H1 (cell line): ENCODE results near the gene EXOSC10. TPM values are rescaled to one million over a fixed set of nuclear protein-coding genes. Genes with fewer than 3 reads are reported as not detected.

ENCODE experiments used
- CTCF ChIA-PET: fragments of 300-600 bp; sonication (Branson Sonifier 250); formaldehyde crosslinking; loops from one replicate; lab custom pipeline; 2021; ENCODE audit not compliant: partially characterized antibody; lab: Charles Lee
- POLR2A ChIA-PET: fragments of 300-600 bp; sonication (Branson Sonifier 250); formaldehyde crosslinking; loops from one replicate; lab custom pipeline; 2021; ENCODE audit warnings: inconsistent platforms; ENCODE audit not compliant: partially characterized antibody; lab: Charles Lee
- DNase-seq, 2 experiments: peaks; one replicate each; pipeline versions ENCODE4 v3.0.0 to v3.0.0-alpha.2; 2010 to 2022; ENCODE audit warnings: low spot score in 2 of 2, low read depth in 1 of 2, mixed read lengths in 1 of 2
- FAIRE-seq: peaks from 2 replicates; lab custom pipeline; 2011; peaks lifted over from hg19 to GRCh38; lab: Jason Lieb, UNC
- H2AFZ ChIP-seq: 2 replicates; pipeline ENCODE4 v1.8.1; 2012; ENCODE audit warnings: low read length, inconsistent platforms
- H2AK5ac ChIP-seq: 2 replicates; pipeline ENCODE4 v1.6.1; 2013; ENCODE audit warnings: low read depth, low read length
- H2BK120ac ChIP-seq: replicated peaks from 2 replicates; pipeline ENCODE3; 2013; ENCODE audit warnings: low read depth, low read length, inconsistent platforms
- H2BK12ac ChIP-seq: 2 replicates; pipeline ENCODE4 v1.6.1; 2013; ENCODE audit warnings: low read depth, low read length
- H2BK15ac ChIP-seq: 2 replicates; pipeline ENCODE4 v1.6.1; 2013; ENCODE audit warnings: low read length
- H2BK20ac ChIP-seq: 2 replicates; pipeline ENCODE4 v1.6.1; 2013; ENCODE audit warnings: low read length
- H2BK5ac ChIP-seq: 2 replicates; pipeline ENCODE4 v1.6.1; 2013; ENCODE audit warnings: low read depth, low read length
- H3K14ac ChIP-seq: 2 replicates; pipeline ENCODE4 v1.6.1; 2013; ENCODE audit warnings: inconsistent platforms; ENCODE audit not compliant: insufficient read length
- H3K18ac ChIP-seq: 2 replicates; pipeline ENCODE4 v1.6.1; 2013; ENCODE audit warnings: low read length; ENCODE audit errors: extremely low read depth
- H3K23ac ChIP-seq: 2 replicates; pipeline ENCODE4 v1.6.1; 2013; ENCODE audit warnings: inconsistent platforms; ENCODE audit not compliant: insufficient read length
- H3K23me2 ChIP-seq: 2 replicates; pipeline ENCODE4 v1.6.1; 2013; ENCODE audit warnings: low read depth, low read length
- H3K27ac ChIP-seq: 2 replicates; pipeline ENCODE4 v1.6.1; 2011; ENCODE audit warnings: low read depth, low read length, inconsistent platforms
- H3K27me3 ChIP-seq, 4 experiments: replicated peaks in 1 of 4; 1 replicate in 1 of 4; 2 replicates in 3 of 4; pipeline versions ENCODE4 v1.6.1 to v1.8.1; 2011 to 2013; ENCODE audit warnings: low read length in 3 of 4, mild to moderate bottlenecking in 3 of 4, inconsistent platforms in 2 of 4, mixed read lengths in 2 of 4, moderate library complexity in 1 of 4; ENCODE audit not compliant: control insufficient read depth in 3 of 4, insufficient read depth in 3 of 4; ENCODE audit errors: extremely low read depth in 1 of 4
- H3K36me3 ChIP-seq, 4 experiments: 2 replicates each; pipeline versions ENCODE4 v1.6.1 to v1.8.1; 2011 to 2013; ENCODE audit warnings: mild to moderate bottlenecking in 4 of 4, low read length in 3 of 4, moderate library complexity in 2 of 4, control low read depth in 1 of 4, inconsistent platforms in 1 of 4; ENCODE audit not compliant: insufficient read depth in 4 of 4, control insufficient read depth in 2 of 4
- H3K4ac ChIP-seq: replicated peaks from 2 replicates; pipeline ENCODE3; 2013; ENCODE audit warnings: low read length, low read depth, mixed read lengths, inconsistent platforms; ENCODE audit not compliant: insufficient read length
- H3K4me1 ChIP-seq, 4 experiments: replicated peaks in 1 of 4; 1 replicate in 1 of 4; 2 replicates in 3 of 4; pipeline versions ENCODE4 v1.6.1 to v1.8.1; 2011 to 2013; ENCODE audit warnings: low read length in 3 of 4, inconsistent platforms in 2 of 4, mixed read lengths in 1 of 4; ENCODE audit not compliant: insufficient read depth in 4 of 4, control insufficient read depth in 3 of 4
- H3K4me2 ChIP-seq, 2 experiments: 2 replicates each; pipeline versions ENCODE4 v1.6.1 to v1.8.1; 2011 to 2013; ENCODE audit warnings: low read depth in 2 of 2, low read length in 2 of 2, control low read depth in 1 of 2, inconsistent platforms in 1 of 2, mild to moderate bottlenecking in 1 of 2; ENCODE audit not compliant: insufficient read depth in 1 of 2
- H3K4me3 ChIP-seq, 4 experiments: fragments of 200-600, 300-600 bp in 1 of 4; sonication (generic), shearing (Covaris generic), sonication (Bioruptor Twin) in 1 of 4; 2 replicates each; pipeline versions ENCODE4 v1.5.1 to v1.8.1; 2011 to 2016; ENCODE audit warnings: low read length in 4 of 4, low read depth in 3 of 4, control low read depth in 2 of 4, inconsistent platforms in 2 of 4, mild to moderate bottlenecking in 2 of 4, mixed read lengths in 1 of 4, moderate library complexity in 1 of 4; ENCODE audit not compliant: insufficient read depth in 2 of 4; ENCODE audit errors: extremely low read depth in 1 of 4
- H3K56ac ChIP-seq: replicated peaks from 2 replicates; pipeline ENCODE3; 2013; ENCODE audit warnings: low read depth, mild to moderate bottlenecking, mixed read lengths, low read length, inconsistent platforms; ENCODE audit not compliant: insufficient read length
- H3K79me1 ChIP-seq: 2 replicates; pipeline ENCODE4 v1.6.1; 2013; ENCODE audit warnings: low read depth, low read length, control low read depth
- H3K79me2 ChIP-seq, 2 experiments: 2 replicates each; pipeline versions ENCODE4 v1.6.1 to v1.8.1; 2012 to 2013; ENCODE audit warnings: low read length in 2 of 2, mild to moderate bottlenecking in 2 of 2, inconsistent platforms in 1 of 2; ENCODE audit not compliant: insufficient read depth in 2 of 2, control insufficient read depth in 1 of 2
- H3K9ac ChIP-seq, 4 experiments: replicated peaks in 1 of 4; 1 replicate in 1 of 4; 2 replicates in 3 of 4; pipeline versions ENCODE4 v1.6.1 to v1.8.1; 2011 to 2013; ENCODE audit warnings: low read depth in 3 of 4, low read length in 3 of 4, control low read depth in 2 of 4, mild to moderate bottlenecking in 2 of 4, moderate library complexity in 2 of 4, inconsistent platforms in 1 of 4; ENCODE audit errors: extremely low read depth in 1 of 4
- H3K9me3 ChIP-seq, 2 experiments: 2 replicates each; pipeline versions ENCODE4 v1.6.1 to v1.8.1; 2012 to 2013; ENCODE audit warnings: mild to moderate bottlenecking in 2 of 2, moderate library complexity in 2 of 2, control low read depth in 1 of 2, inconsistent platforms in 1 of 2, low read depth in 1 of 2, low read length in 1 of 2, mixed read lengths in 1 of 2; ENCODE audit not compliant: insufficient read depth in 2 of 2
- H4K20me1 ChIP-seq, 2 experiments: replicated peaks in 1 of 2; 2 replicates each; pipeline versions ENCODE3 to v1.8.1; 2011 to 2013; ENCODE audit warnings: inconsistent platforms in 2 of 2, low read length in 2 of 2, mild to moderate bottlenecking in 1 of 2; ENCODE audit not compliant: insufficient read depth in 2 of 2, control insufficient read depth in 1 of 2
- H4K5ac ChIP-seq: 2 replicates; pipeline ENCODE4 v1.6.1; 2013; ENCODE audit warnings: low read length, low read depth, mixed read lengths, inconsistent platforms; ENCODE audit not compliant: insufficient read length
- H4K8ac ChIP-seq: 2 replicates; pipeline ENCODE4 v1.8.0; 2013; ENCODE audit warnings: mild to moderate bottlenecking, moderate library complexity, low read length, inconsistent platforms; ENCODE audit not compliant: insufficient read depth; ENCODE audit errors: extremely low read depth
- H4K91ac ChIP-seq: replicated peaks from 2 replicates; pipeline ENCODE3; 2013; ENCODE audit warnings: low read length, mixed read lengths, inconsistent platforms; ENCODE audit not compliant: insufficient read length
- WGBS, 2 experiments: shearing (Covaris generic) in 1 of 2; methylation state at CpG; one replicate each; pipeline versions ENCODE4 v1.1.6 to v1.1.7; 2013 to 2015; ENCODE audit warnings: low lambda C conversion rate in 2 of 2, mixed read lengths in 2 of 2, inconsistent platforms in 1 of 2, low coverage in 1 of 2, missing lambda C conversion rate in 1 of 2; ENCODE audit not compliant: insufficient replicate concordance in 2 of 2, insufficient coverage in 1 of 2, insufficient read length in 1 of 2; ENCODE audit errors: extremely low coverage in 1 of 2, missing lambda C conversion rate in 1 of 2; 5-methylcytosine and 5-hydroxymethylcytosine counted together
- polyA plus RNA-seq, 7 experiments: library from polyadenylated mRNA; depleted of rRNA in 3 of 7; stranded (reverse) in 5 of 7; unstranded in 2 of 7; fragments of >200 nt in 5 of 7; fragments of 200-250 nt in 2 of 7; gene quantifications; 1 replicate in 5 of 7; 2 replicates in 1 of 7; 4 replicates in 1 of 7; pipeline versions ENCODE4 v1.2.1 to v1.2.3, GENCODE V29; 2011 to 2013; ENCODE audit warnings: missing spikeins in 2 of 7, mixed read lengths in 2 of 7
- total RNA-seq: library from RNA; stranded (reverse); fragmentation: NEBNext Ultra II Directional; extraction: Animal tissue kit (Norgen Biotek cat#: 25700); gene quantifications from 2 replicates; pipeline ENCODE4 v1.2.1, GENCODE V29; 2021
- TF ChIP-seq, protein P1 (sequence below): IDR thresholded peaks from 2 replicates; pipeline ENCODE4 v1.6.1; 2011; ENCODE audit warnings: low read depth, mild to moderate bottlenecking, low read length; ENCODE audit not compliant: insufficient read depth

Gene EXOSC10
- total and polyA plus RNA-seq, 2 of the 8 experiments (the other 6 are each of a cell fraction or from before 2014, with no cell fraction given) = 57.9 to 86.1 TPM

- no peak overlapping the region for H3K14ac ChIP-seq
- H3K27ac ChIP-seq = no peak overlapping the region
- H2BK12ac ChIP-seq = no peak overlapping the region
- H3K4me3 ChIP-seq = no peak overlapping the region
- no peak overlapping the region for H3K9ac ChIP-seq
- WGBS, 2 experiments = 96% methylated on average over 18 of the region's 22 CpGs; no CpG with 5 or more reads in 1 of the 2 experiments
- H2AFZ ChIP-seq = no peak overlapping the region
- FAIRE-seq = no peak
- peaks cover 3% of the 10 kb centered on the region for H3K79me1 ChIP-seq
- H3K4me2 ChIP-seq = no peak overlapping the region
- H4K5ac ChIP-seq = no peak overlapping the region
- POLR2A ChIA-PET = interaction anchor here (2.0 to 5.8 kb wide), 5 partner anchors 8 to 17 kb away, joined by 6 to 44 read pairs (median 18); partner anchors contain the start of gene SRM
- H3K79me2 ChIP-seq = peaks cover 0 to 9% of the 10 kb centered on the region in 2 experiments; a peak in 2 of 4 replicates
- H3K23ac ChIP-seq = no peak overlapping the region
- no peaks in the 10 kb centered on the region for H3K27me3 ChIP-seq
- no peak overlapping the region for H3K56ac ChIP-seq
- H2BK5ac ChIP-seq = no peak overlapping the region
- H2BK15ac ChIP-seq = no peak overlapping the region
- no peak overlapping the region for H3K18ac ChIP-seq
- no peaks in the 10 kb centered on the region for H3K9me3 ChIP-seq
- H2AK5ac ChIP-seq = no peak overlapping the region
- CTCF ChIA-PET = interaction anchor here (0.6 to 14.5 kb wide), 4 partner anchors 12 to 325 kb away, joined by 3 to 168 read pairs (median 4); no protein-coding TSS in a partner anchor
- H3K4me1 ChIP-seq = peaks cover 0 to 15% (median 10%) of the 10 kb centered on the region in 4 experiments; a peak in 6 of 7 replicates
- no peak overlapping the region for H2BK20ac ChIP-seq
- peaks cover 10% of the 10 kb centered on the region; the same call in 1 of the 2 replicates for H3K23me2 ChIP-seq
- peaks cover 6 to 27% (median 14%) of the 10 kb centered on the region in 4 experiments; a peak in 7 of 8 replicates for H3K36me3 ChIP-seq
- no peak overlapping the region for H4K91ac ChIP-seq
- no peak overlapping the region for H4K8ac ChIP-seq
- no peak overlapping the region for H3K4ac ChIP-seq
- no peak overlapping the region for H2BK120ac ChIP-seq
- no peak for DNase-seq
- H4K20me1 ChIP-seq = peaks cover 3 to 9% of the 10 kb centered on the region in 2 experiments
- TF ChIP-seq, protein P1, sequence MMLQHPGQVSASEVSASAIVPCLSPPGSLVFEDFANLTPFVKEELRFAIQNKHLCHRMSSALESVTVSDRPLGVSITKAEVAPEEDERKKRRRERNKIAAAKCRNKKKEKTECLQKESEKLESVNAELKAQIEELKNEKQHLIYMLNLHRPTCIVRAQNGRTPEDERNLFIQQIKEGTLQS = no peak
Measured at GRCh38 chr1:11054666-11055065, 45.0 kb downstream of the EXOSC10 start.
